HepG2 (cell line): ENCODE results near the gene SPON1. TPM values are rescaled to one million over a fixed set of nuclear protein-coding genes. Genes with fewer than 3 reads are reported as not detected.

Experiments
- DNMT3B ChIP-seq: conservative IDR thresholded peaks from 2 replicates; pipeline ENCODE4 v1.6.1; 2016; ENCODE audit warnings: missing biosample characterization, control low read depth
- NFKB2 ChIP-seq: sonication (generic); formaldehyde crosslinking; IDR thresholded peaks from 2 replicates; pipeline ENCODE4 v1.4.0; 2020; ENCODE audit warnings: missing genetic modification reagents, borderline replicate concordance
- NR2F6 ChIP-seq, 2 experiments: IDR thresholded peaks; 2 replicates each; pipeline ENCODE4 v1.6.1; 2016; ENCODE audit warnings: antibody characterized with exemption in 1 of 2, mild to moderate bottlenecking in 1 of 2
- RARG ChIP-seq: sonication (generic); formaldehyde crosslinking; IDR thresholded peaks from 2 replicates; pipeline ENCODE4 v1.4.0; 2020; ENCODE audit warnings: low read depth, mild to moderate bottlenecking, missing genetic modification reagents
- SMAD9 ChIP-seq: sonication (generic); formaldehyde crosslinking; IDR thresholded peaks from 2 replicates; pipeline ENCODE4 v1.5.1; 2020; ENCODE audit warnings: mild to moderate bottlenecking, missing genetic modification reagents
- ZNF318 ChIP-seq: sonication (generic); formaldehyde crosslinking; IDR thresholded peaks from 2 replicates; pipeline ENCODE4 v1.4.0; 2020; ENCODE audit warnings: mild to moderate bottlenecking, missing genetic modification reagents
- polyA plus RNA-seq, 8 experiments: library from polyadenylated mRNA; depleted of rRNA in 3 of 8; stranded (reverse) in 7 of 8; unstranded in 1 of 8; fragments of >200 nt; fragmentation: Illumina TruSeq in 4 of 8; extraction: Trizol in 4 of 8; gene quantifications; 2 replicates each; pipeline versions ENCODE4 v1.2.1 to v1.2.3, GENCODE V29; 2011 to 2016; ENCODE audit warnings: low read depth in 4 of 8, missing spikeins in 1 of 8, mixed read lengths in 1 of 8; ENCODE audit not compliant: insufficient read depth in 1 of 8
- total RNA-seq, 5 experiments: library from RNA; depleted of rRNA; stranded (reverse); fragments of >200 nt; fragmentation: Illumina TruSeq; extraction: Trizol; gene quantifications; 2 replicates each; pipeline ENCODE4 v1.2.3, GENCODE V29; 2016; ENCODE audit warnings: low read depth in 1 of 5

The SPON1 gene
- total and polyA plus RNA-seq, 2 of the 13 experiments (the other 11 are each of a cell fraction or from before 2014, with no cell fraction given) = not detected

- TF ChIP-seq SMAD9 (CRISPR knock-in tag) = no peak
- no peak for TF ChIP-seq DNMT3B (CRISPR knock-in tag)
- TF ChIP-seq ZNF318 (CRISPR knock-in tag) = no peak
- TF ChIP-seq NR2F6 (IDR thresholded peaks at IDR 0.05) = no peak
- TF ChIP-seq NR2F6 (CRISPR knock-in tag; IDR thresholded peaks at IDR 0.05) = no peak
- no peak for TF ChIP-seq RARG (CRISPR knock-in tag)
- no peak for TF ChIP-seq NFKB2 (CRISPR knock-in tag)
Observed at GRCh38 chr11:14235701-14236100, 273.2 kb downstream of the SPON1 start (continued).
